Left lung (tissue), 14 donors: ENCODE results near the gene AGMAT. TPM values are rescaled to one million over a fixed set of nuclear protein-coding genes. Genes with fewer than 3 reads are reported as not detected.

ENCODE experiments used
- ATAC-seq: fragments of 200-7000 bp; cut with Tn5 transposase; one replicate; pipeline ENCODE4 v1.9.1; 2020; ENCODE audit warnings: moderate library complexity
- DNase-seq, 4 donors: peaks; one replicate each; pipeline ENCODE4 v3.0.0-alpha.2; 2013 to 2020
- H3K27ac ChIP-seq, 2 donors: fragments of 200-600 bp; sonication (generic) in 1 of 2; one replicate each; pipeline versions ENCODE4 v1.5.0 to v1.8.0; 2020 to 2021
- H3K27me3 ChIP-seq, 2 donors: fragments of 200-600 bp; sonication (generic) in 1 of 2; one replicate each; pipeline versions ENCODE4 v1.5.0 to v1.8.0; 2020 to 2021
- H3K36me3 ChIP-seq, 2 donors: fragments of 200-600 bp; sonication (generic) in 1 of 2; one replicate each; pipeline versions ENCODE4 v1.5.0 to v1.8.0; 2020 to 2021
- H3K4me1 ChIP-seq, 2 donors: fragments of 200-600 bp; one replicate each; pipeline ENCODE4 v1.8.0; 2021
- H3K4me3 ChIP-seq, 2 donors: fragments of 200-600 bp; sonication (generic) in 1 of 2; one replicate each; pipeline versions ENCODE4 v1.5.0 to v1.8.0; 2020 to 2021; ENCODE audit warnings: mild to moderate bottlenecking in 1 of 2
- H3K9me3 ChIP-seq, 2 donors: fragments of 200-600 bp; sonication (generic) in 1 of 2; one replicate each; pipeline versions ENCODE4 v1.5.0 to v1.8.0; 2020 to 2021
- CTCF ChIP-seq, 2 donors: fragments of 200-600 bp; sonication (generic) in 1 of 2; IDR thresholded peaks; one replicate each; pipeline versions ENCODE4 v1.5.0 to v1.8.0; 2021; ENCODE audit warnings: antibody characterized with exemption in 2 of 2
- intact Hi-C, 2 donors: fragments of 100-400 bp; cut with DNase I; formaldehyde crosslinking; loops; one replicate each; pipeline versions ENCODE4 v1.11.2 to v1.14.2; 2022
- long read RNA-seq, 12 donors: library from polyadenylated mRNA in 2 of 12; unstranded in 2 of 12; transcript quantifications; one replicate each; pipeline ENCODE4 v2.0.0 and lab custom pipeline, GENCODE V29; 2019 to 2026
- polyA plus RNA-seq, 6 donors: library from polyadenylated mRNA; unstranded; fragments of 120-200 nt; gene quantifications; one replicate each; pipeline ENCODE4 v1.2.1, GENCODE V29; 2013; ENCODE audit not compliant: insufficient read length in 6 of 6
- total RNA-seq, 2 donors: library from RNA; stranded (reverse); fragmentation: NEBNext Ultra II Directional; extraction: Animal tissue kit (Norgen Biotek cat#: 25700); gene quantifications; one replicate each; pipeline ENCODE4 v1.2.1, GENCODE V29; 2021
- donor health status: DM: no; HTN: yes; CAD: no.
- donor health status: DM: no; HTN: no; CAD: no.

The AGMAT gene
- 1 to 10 TPM in 1 of 2 donors, under 1 TPM in 1; 0.35 to 1.1 TPM for total RNA-seq
- 1 to 10 TPM in 1 of 6 donors, under 1 TPM in 5; 0.43 to 1.1 (median 0.72) TPM for polyA plus RNA-seq
- long read RNA-seq, donor 1 = 0 reads
- long read RNA-seq, donor 2 = 0 reads
- long read RNA-seq, donor 3 = 0 reads
- long read RNA-seq, donor 4 = 0 reads
- long read RNA-seq, donor 5 = 0 reads
- long read RNA-seq, donor 6 = 0 reads
- long read RNA-seq, donor 7 = 0 reads
- long read RNA-seq, donor 8 = 0 reads
- long read RNA-seq, donor 9 = 0 reads
- long read RNA-seq, donor 10 = 0 reads
- long read RNA-seq, donor 11 = 0 reads
- long read RNA-seq, donor 12 = 0 reads

- Histone ChIP-seq H3K27ac (no peak within 1 kb of the TSS), H3K27me3 (peaks cover 0 to 28% of the 10 kb centered on the region in 2 donors), H3K9me3 (no peaks in the 10 kb centered on the region), H3K4me1 (peaks cover 0 to 12% of the 10 kb centered on the region in 2 donors), H3K4me3 (peak within 1 kb of the TSS; percentile 32 to 36), H3K36me3 (no peaks in the 10 kb centered on the region)
- DNase-seq = peak in 2 of 4 donors; percentile 22 to 83
- peak; percentile 76 for ATAC-seq
- intact Hi-C loops = no loop called here
- no peak for TF ChIP-seq CTCF (IDR thresholded peaks at IDR 0.05)
Measured at GRCh38 chr1:15584489-15585363, at the start of gene AGMAT. Gene AGMAT (minus strand): TSS chr1:15585051. CDS start chr1:15584967, 84 bp downstream.

- intact Hi-C loops = no loop called here
- Histone ChIP-seq H3K4me3 (no peak overlapping the region), H3K27me3 (no peaks in the 10 kb centered on the region), H3K9me3 (no peaks in the 10 kb centered on the region), H3K27ac (no peak overlapping the region), H3K4me1 (no peaks in the 10 kb centered on the region), H3K36me3 (peaks cover 2 to 98% of the 10 kb centered on the region in 2 donors)
- ATAC-seq (no peak), DNase-seq (no peak)
- no peak for TF ChIP-seq CTCF (IDR thresholded peaks at IDR 0.05)
Measured at GRCh38 chr1:15633756-15634420, 49.0 kb upstream of the AGMAT start.

- Histone ChIP-seq H3K27ac (no peak overlapping the region), H3K27me3 (no peaks in the 10 kb centered on the region), H3K4me3 (no peak overlapping the region), H3K36me3 (peaks cover under 1 to 62% of the 10 kb centered on the region in 2 donors), H3K9me3 (no peaks in the 10 kb centered on the region), H3K4me1 (peaks cover 7 to 36% of the 10 kb centered on the region in 2 donors)
- intact Hi-C loops = no loop called here
- no peak for TF ChIP-seq CTCF (IDR thresholded peaks at IDR 0.05)
- DNase-seq (no peak), ATAC-seq (no peak)
Measured at GRCh38 chr1:15628003-15628402, 43.2 kb upstream of the AGMAT start.

GRCh38 chr1:15627343-15627988 lies 42.6 kb upstream of the AGMAT start:
- Histone ChIP-seq H3K36me3 (peaks cover 0 to 56% of the 10 kb centered on the region in 2 donors), H3K27me3 (no peaks in the 10 kb centered on the region), H3K9me3 (no peaks in the 10 kb centered on the region), H3K27ac (no peak overlapping the region), H3K4me1 (peaks cover 7 to 42% of the 10 kb centered on the region in 2 donors), H3K4me3 (no peak overlapping the region)
- peak in 2 of 4 donors; percentile 70 to 71 for DNase-seq
- intact Hi-C loops = no loop called here
- ATAC-seq = peak; percentile 45
- TF ChIP-seq CTCF (IDR thresholded peaks at IDR 0.05) = no peak
